ENCODE data around the gene SHROOM3.

DNA sequence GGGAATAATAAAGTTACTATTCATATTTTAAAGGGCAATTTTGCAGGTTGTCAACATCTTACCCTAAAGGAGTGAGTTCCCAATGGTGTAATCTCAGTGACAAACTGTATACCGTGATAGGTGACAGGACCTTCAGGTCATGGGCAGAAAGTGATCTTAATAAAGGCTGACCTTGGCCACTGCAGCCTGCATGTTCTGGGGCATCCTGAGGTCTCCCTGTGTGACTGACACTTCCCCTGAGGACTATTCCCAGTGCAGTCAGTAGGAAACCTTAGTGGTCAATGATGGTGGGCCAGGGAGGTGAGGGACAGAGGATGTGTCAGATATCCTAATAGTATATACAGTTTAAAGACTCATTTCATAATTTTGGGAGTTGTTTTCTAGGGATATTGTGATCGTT is 137.2 kb downstream of the SHROOM3 start:
- TF ChIP-seq FOXP2 (optimal IDR thresholded peaks at IDR 0.05; ENCODE audit: borderline replicate concordance, extremely low read depth, extremely low read length, insufficient read depth) (no peak), POLR2AphosphoS5 (IDR thresholded peaks at IDR 0.05; ENCODE audit: low read depth, low read length) (no peak), SIN3A (IDR thresholded peaks at IDR 0.05; ENCODE audit: borderline replicate concordance, insufficient read depth, low read length) (no peak), REST (IDR thresholded peaks at IDR 0.05; ENCODE audit: insufficient read depth in 1 of 2, low read depth in 2 of 2, low read length in 2 of 2) (no peak), TAF1 (IDR thresholded peaks at IDR 0.05; ENCODE audit: borderline replicate concordance, insufficient read depth, low read length) (no peak)

Data from PFSK-1 (cell line).